GM19468 (cell line): Measurements from ENCODE around the gene CABP1.
"Not testable (repeated sequence)": the region's sequence is repeated elsewhere in the genome, so short reads cannot be mapped to it uniquely, and the experiment has no call there.

Experiments used
- ATAC-seq: cut with Tn5 transposase; IDR thresholded peaks from one replicate; pipeline ENCODE4 v1.9.1; 2021; ENCODE audit warnings: mild to moderate bottlenecking, moderate library complexity, moderate number of reproducible peaks; ENCODE audit not compliant: unreplicated experiment; ENCODE audit errors: extremely low read depth

CABP1 gene

DNA sequence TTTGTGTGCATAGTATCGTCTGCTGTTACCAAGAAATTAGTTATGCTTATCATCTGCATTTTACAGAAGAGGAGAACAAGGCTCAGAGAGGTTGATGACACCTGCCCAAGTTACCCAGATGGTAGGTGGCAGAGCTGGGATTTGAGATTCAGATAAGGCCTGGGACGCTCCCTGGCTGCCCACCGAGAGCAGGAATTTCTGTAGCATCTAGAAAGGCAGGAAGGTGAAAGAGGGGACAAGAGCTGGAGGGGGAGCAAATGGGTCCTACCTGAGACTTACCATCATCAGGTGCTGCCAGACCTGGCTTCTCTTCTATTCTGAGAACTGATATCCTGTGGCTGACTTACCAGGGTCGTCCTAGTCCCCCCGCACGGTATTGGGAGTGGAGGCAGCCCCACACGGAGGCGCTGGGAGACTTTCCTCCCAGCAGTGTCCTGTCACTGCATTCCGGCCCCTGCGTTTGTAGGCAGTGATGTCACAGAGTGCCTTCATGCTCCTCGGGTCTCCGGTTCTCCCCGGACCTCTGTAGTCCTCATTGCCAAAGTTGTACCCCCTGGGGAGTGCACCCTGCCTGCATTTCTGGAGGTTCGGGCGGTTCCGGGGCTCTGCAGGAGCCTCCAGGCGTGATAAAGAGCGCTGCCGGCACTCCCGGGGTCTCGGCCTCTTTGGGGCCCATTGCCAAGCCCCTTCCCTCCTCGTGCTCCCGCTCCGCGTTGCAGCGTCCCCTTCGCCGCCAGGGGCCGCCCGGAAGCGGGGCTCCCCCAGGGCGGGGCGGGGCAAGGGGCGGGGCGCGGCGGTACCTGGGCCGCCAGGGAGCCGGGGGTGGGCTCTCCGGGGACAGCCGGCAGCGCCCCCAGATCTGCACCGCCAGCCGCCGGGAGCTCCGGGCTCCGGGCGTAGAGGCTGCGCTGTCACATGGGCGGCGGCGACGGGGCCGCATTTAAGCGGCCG, at the start of gene CABP1:
CABP1 (plus strand) TSS at position 856 of the 951 bp plus-strand sequence; CDS start at position 916, 60 bp downstream.
- ATAC-seq, result peak; percentile 22

DNA sequence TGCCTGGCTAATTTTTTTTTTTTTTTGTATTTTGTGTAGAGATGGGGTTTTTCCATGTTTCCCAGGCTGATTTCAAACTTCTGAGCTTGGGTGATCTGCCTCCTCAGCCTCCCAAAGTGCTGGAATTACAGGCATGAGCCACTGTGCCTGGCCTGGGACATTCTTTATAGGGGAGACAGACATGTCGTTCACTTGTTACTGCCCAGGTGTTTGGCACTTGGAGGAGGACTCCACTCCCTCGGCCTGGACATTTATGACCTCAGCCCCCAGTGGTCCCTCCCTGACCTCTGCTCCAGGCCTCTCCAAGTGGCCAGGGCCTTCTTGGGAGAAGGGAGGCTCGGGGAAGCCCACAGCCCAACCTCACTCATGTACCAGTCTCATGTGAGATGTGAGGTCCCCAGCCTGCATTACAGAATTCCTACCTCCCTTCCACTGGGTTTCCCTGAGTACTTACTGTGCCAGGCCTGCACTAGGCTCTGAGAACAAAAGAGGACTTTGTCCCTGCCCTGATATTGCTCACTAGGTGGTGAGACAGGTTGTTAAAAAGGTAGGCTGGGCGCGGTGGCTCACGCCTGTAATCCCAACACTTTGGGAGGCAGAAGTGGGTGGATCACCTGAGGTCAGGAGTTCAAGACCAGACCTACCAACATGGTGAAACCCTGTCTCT, 49.6 kb upstream of the CABP1 start:
- ATAC-seq, result no peak

DNA sequence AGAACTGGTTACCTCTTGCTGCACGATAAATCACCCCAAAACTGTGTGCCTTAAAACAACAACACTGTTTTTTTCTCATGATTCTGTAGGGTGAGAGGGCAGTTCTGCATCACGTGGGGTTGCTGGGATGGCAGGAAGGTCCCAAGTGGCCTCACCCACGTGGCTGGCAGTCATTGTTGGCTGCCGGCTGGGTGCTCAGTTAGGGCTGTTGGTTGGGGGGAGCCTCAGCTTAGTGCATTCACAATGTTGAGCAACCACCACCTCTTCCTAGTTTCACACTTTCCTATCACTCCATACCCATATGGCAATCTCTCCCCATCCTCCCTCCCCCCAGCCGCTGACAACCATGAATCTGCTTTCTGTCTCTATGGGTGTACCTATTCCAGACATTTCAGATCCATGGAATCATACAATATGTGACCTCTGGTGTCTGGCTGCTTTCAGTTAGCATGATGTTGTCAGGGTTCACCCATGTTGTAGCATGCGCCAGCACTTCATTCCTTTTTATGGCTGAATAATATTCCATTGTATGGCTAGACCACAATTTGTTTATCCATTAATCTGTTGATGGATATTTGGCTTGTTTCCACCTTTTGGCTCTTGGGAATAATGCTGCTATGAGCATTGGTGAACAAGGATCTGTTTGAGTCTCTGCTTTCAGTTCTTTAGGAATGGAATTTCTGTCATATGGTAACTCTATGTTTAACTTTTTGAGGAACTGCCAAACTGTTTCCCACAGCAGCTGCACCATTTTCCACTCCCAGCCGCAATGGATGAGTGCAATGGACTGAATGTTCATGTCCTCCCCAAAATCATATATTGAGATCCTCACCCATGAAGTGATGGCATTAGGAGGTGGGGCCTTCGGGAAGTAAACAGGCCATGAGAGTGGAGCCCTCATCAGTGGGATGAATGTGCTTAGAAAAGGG, 48.0 kb upstream of the CABP1 start:
- ATAC-seq, result no peak

DNA sequence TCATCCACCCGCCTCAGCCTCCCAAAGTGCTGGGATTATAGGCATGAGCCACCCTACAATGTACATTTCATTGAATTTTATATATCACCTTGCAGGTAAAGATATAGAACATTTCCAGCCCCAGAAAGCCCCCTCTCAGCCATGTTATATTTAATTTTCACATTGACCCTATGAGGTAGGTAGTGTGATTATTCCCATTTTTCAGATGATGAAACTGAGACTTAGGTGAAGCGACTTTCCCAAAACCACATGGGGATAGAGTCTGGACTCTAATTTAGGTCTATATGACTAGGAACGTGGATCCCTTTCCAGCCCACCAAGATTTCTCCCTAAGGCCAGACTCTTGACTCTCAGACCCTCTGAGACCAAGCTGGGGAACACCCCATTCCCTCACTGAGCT, 43.5 kb upstream of the CABP1 start:
- no peak for ATAC-seq

DNA sequence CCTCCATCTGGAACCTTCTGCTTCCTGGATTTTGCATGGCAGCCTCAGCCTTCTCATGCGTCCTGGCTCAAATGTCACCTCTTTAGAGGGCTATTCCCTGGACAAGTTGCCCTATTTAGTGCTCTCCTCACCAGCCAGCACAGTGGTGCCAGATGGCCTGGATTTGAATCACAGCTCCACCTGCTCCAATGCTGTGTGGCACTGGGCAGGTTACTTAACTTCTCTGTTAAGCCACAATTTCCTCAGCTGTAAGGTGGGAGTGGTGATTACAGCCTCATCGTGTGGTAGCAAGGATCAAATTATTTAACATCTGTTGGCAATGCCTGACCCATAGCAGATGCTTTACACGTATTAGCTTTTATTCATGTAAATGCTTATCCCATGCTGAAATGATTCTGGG, 42.6 kb upstream of the CABP1 start:
- no peak for ATAC-seq

DNA sequence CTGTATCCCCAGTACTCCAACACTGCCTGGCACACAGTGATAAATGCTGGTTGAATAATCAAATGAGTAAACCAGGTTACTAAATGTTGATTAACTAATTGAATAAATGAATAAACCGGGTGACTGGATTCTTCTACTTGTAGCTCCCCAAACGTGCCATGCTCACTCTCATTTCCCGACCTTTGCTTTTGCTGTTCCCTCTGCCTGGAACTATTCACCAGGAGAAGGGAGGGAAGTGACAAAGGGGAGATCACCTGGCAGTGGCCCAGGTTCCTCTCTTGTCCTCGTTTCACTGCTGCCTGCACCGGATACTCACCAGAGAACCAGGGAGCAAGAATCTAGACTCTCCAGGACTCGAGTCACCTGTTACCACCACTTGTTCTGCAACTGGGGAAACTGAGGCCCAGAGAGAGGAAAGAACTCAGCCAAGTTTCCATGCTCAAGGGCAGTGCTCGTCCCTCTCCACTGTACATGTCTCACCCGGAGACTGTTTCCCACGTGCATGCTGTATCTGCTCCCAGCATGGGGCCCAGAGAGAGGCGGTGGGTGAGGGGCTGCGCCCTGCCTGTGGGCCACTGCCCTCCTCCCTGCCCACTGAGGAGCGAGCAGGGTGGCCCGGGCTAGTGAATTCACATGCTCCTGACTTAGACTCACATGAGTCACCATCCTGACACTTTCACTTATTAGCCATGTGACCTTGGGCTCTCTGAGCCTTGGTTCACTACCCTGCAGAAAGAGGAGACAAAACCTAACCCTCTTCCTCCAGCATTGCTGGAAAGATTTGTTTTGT, 41.6 kb upstream of the CABP1 start:
- no peak for ATAC-seq

DNA sequence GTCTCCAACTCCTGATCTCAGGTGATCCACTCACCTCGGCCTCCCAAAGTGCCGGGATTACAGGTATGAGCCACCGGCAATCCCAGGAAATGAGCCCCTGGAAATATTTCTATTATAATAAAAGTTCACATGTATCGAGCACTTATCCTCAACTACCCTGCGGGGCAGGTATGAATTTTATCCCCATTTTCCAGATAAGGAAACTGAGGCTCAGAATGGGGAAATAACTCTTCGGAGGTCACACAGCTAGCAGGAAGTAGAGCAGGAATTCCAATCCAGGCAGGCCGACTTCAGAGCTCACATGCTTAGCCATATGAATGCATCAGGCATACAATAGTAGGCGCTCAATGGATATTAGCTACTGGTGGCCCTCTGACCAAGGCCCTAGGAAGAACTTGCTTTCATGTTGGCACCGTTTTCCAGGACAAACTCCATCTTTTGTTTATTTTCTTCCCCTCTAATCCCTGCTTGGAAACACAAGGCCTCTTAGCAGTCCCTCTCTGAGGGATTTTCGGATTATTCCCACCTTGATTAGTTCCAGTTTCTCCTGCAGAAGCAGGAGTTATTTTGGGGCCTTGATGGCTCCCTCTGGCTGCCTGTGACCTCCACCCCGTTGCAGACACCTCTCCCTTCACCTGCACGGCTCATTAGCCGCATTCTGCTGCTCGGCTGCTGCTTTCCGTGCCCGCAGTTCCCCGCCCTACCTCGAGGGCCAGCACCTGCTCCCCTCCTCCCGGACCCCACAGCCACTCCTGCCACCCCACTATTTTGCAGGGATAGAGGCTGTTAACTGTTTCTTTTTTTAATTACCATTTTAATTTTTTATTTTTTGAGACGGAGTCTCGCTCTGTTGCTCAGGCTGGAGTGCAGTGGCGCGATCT, 40.5 kb upstream of the CABP1 start:
- ATAC-seq, result no peak

DNA sequence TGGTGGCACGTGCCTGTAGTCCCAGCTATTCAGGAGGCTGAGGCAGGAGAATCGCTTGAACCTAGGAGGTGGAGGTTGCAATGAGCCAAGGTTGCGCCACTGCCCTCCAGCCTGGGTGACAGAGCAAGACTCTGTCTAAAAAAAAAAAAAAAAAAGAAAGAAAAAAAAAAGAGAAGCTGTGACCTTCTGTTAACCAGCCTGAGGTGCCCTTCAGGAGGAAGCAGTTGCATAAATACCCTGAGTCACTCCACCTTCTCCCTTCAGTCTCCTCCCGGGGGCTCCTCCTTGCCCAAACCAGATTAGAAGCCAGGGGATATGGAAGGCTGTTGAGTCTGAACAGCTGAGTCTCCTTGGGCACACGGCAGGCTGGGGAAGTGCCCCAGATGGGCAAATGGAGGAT, 38.0 kb upstream of the CABP1 start:
- not testable (repeated sequence) for ATAC-seq

DNA sequence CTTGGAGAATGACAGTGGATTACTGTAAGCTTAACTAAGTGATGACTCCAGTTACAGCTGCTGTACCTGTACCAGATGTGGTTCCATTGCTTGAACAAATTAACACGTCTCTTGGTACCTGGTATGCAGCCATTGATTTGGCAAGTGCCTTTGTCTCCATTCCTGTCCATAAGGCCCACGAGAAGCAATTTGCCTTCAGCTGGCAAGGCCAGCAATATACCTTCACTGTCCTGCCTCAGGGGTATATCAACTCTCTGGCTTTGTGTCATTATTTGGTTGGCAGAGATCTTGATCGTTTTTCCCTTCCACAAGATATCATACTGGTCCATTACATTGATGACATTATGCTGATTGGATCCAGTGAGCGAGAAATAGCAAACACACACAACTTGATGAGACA, 29.9 kb upstream of the CABP1 start:
- no peak for ATAC-seq

DNA sequence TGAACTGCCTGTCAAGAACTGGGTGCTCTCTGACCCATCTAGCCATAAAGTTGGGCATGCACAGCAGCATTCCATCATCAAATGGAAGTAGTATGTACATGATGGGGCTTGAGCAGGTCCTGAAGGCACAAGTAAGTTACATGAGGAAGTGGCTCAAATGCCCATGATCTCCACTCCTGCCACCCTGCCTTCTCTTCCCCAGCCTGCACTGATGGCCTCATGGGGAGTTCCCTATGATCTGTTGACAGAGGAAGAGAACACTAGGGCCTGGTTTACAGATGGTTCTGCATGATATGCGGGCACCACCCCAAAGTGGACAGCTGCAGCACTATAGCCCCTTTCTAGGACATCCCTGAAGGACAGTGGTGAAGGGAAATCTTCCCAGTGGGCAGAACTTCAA, 28.9 kb upstream of the CABP1 start:
- not testable (repeated sequence) for ATAC-seq

DNA sequence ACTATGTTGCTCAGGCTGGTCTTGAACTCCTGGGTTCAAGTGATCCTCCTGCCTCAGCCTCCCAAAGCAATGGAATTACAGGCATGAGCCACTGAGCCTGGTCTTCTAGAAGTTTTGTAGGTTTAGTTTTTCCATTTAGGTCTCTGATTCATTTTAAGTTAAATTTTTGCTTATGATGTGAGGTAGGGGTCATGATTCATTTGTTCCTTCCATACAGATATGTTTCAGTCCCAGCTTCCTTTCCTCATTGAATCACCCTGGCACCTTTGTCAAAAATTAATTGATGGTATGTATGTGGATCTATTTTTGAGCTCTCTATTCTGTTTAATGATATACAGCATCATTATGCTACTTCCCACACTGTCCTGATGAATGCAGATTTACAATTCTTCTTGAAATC, 25.6 kb upstream of the CABP1 start:
- no peak for ATAC-seq

DNA sequence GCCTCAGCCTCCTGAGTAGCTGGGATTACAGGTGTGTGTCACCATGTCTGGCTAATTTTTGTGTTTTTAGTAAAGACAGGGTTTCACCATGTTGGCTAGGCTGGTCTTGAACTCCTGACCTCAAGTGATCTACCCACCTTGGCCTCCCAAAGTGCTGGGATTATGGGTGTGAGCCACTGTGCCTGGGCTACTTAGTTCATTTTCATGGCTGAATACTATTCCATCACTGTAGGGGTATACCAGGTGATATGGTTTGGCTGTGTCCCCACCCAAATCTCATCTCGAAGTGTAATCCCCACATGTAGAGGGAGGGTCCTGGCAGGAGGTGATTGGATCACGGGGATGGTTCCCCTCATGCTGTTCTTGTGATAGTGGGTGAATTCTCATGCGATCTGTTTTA, 23.2 kb upstream of the CABP1 start:
- not testable (repeated sequence) for ATAC-seq

DNA sequence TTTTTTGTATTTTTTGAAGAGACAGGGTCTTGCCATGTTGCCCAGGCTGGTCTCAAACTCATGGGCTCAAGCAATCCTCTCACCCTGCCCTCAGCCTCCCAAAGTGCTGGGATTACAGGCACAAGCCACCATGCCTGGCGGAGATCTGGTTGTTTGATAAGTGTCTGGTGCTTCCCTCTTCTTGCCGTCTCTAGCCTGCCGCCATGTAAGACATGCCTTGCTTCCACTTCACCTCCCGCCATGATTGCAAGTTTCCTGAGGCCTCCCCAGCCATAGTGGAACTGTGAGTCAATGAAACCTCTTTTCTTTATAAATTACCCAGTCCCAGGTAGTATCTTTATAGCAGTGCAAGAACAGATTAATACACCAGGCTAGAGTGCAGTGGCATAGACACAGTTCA, 22.7 kb upstream of the CABP1 start:
- not testable (repeated sequence) for ATAC-seq

DNA sequence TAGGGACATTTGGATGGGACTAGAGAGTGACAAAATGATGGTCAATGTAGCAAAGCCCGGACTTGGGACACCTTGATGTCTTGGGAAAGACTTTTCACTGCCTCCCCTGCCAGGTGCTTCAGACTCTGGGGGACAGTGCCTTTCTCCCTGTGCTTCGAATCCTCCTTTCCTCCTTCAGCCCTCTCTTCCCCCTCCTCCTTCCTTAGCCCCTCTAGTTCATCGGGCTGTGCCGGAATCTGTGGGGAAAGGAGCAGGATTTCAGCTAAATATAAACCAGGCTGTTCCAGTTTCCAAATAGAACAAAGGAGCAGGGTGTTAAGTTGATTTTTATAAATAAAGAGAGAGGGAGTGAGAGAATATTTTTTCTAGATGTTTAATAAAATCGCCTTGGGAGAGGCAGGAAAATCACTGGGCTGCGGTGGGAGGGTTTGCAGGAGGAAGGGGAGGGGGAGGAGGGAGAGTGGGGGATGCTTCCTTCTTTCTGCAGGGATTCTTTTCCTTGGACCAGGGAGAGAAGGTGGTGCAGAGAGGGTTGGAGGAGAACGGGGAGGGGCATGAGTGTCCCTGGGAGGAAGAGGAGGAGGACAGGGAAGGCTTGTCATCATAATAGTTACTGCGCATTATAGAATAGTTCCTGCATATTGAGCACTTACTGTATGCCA, 21.3 kb upstream of the CABP1 start:
- ATAC-seq, result no peak

DNA sequence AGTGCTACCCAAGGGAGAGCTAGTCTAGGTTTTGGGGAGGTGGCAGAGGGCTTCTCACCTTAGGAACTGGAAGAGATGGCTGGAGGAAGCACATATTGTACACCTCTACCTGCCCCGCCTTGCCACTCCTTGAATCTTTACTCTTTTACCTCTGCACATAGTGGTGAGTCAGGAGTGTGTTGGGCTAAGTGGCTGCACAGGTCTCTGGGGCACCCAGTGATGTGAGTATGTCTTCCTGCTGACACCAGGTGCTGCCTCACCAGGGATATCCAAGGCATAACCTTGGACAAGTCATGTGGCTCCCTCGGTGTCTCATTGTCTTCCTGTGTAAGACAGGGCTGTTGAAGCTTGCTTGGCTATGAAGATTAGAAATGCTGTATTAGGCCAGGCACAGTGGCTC, 19.8 kb upstream of the CABP1 start:
- no peak for ATAC-seq

DNA sequence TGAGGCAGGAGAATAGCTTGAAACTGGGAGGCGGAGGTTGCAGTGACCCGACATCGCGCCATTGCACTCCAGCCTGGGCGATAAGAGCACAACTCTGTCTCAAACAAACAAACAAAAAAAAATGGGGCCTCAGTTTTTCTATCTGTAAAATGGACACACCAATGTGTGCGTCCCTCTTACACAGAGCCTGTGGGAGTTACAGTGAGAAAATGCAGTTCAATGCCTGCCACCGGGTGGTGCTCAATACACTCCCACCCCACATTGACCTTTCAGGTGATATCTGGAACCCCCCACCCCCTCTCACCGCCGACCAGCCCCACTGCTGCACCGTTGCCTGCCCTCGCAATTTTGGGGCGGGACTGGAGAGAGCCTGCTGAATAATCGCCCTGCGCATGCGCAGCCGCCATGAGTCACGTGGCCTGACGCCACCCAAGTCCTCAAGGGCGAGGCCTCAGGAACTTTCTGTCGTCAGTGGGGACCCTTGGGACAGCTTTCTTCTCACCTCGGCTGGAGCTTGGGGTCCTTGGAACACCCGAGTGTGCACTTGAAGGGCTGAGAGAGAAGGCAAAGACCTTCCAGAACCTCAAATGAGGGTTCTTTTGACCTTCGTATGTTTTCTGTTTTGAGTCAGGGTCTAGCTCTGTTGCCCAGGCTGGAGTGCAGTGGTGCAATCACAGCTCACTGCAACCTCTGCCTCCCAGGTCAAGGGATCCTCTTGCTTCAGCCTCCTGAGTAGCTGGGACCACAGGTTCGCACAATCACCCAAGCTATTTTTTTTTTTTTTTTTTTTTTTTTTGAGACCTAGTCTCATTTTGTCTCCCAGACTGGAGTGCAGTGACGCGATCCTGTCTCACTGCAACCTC, 14.6 kb upstream of the CABP1 start:
- ATAC-seq, result no peak

DNA sequence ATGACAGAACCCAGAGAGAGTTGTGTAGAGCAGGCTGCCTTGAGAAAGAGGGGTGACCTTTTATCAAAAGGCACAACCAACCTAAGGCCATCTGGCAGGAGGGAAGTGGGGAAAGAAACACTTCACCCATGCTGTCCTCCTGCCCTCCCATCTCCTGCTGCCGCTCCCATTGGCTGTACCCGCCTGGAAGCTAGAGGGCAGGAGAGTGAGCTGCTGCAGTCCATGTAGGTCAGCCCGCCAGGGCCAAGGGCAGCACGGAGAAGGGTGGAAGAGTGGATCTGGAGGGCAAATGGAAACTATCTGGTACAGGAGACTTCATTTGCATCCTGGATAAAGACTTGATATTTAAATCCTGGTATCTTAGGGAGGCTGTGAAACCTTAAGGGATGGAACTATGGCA, 11.5 kb upstream of the CABP1 start:
- ATAC-seq, result no peak
